HG02938 (cell line): ENCODE data around the gene C9orf78.

Source experiments
- ATAC-seq: cut with Tn5 transposase; IDR thresholded peaks from one replicate; pipeline ENCODE4 v1.9.1; 2021; ENCODE audit warnings: mild to moderate bottlenecking, moderate library complexity; ENCODE audit not compliant: unreplicated experiment

Gene C9orf78

DNA sequence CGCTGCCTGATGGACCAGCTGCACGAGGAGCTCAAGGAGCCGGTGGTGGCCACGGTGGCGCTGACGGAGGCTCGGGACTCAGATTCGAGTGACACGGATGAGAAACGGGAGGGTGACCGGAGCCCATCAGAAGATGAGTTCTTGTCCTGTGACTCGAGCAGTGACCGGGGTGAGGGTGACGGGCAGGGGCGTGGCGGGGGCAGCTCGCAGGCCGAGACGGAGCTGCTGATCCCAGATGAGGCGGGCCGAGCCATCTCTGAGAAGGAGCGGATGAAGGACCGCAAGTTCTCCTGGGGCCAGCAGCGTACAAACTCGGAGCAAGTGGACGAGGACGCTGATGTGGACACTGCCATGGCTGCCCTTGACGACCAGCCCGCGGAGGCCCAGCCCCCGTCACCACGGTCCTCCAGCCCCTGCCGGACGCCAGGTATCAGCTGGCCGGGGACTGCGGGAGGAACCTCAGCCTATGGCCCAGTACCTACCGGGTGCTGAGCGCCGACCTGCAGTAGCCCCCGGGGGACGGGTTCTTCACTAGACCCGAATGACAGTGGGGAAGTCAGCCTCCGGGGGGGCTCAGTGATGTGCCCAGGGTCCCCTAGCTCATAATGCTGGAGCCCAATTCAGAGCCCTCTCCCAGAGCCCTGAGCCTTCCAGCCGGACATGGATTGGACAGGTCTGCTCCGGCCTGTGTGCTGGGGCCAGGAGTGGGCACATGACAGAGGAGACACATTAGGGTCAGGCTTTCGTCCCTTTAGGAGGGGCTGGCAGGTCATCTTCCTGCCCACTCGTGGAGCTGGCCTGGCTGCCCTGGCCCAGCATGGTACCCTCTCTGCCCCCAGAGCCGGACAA lies 33.2 kb upstream of the C9orf78 start:
- ATAC-seq: no peak

DNA sequence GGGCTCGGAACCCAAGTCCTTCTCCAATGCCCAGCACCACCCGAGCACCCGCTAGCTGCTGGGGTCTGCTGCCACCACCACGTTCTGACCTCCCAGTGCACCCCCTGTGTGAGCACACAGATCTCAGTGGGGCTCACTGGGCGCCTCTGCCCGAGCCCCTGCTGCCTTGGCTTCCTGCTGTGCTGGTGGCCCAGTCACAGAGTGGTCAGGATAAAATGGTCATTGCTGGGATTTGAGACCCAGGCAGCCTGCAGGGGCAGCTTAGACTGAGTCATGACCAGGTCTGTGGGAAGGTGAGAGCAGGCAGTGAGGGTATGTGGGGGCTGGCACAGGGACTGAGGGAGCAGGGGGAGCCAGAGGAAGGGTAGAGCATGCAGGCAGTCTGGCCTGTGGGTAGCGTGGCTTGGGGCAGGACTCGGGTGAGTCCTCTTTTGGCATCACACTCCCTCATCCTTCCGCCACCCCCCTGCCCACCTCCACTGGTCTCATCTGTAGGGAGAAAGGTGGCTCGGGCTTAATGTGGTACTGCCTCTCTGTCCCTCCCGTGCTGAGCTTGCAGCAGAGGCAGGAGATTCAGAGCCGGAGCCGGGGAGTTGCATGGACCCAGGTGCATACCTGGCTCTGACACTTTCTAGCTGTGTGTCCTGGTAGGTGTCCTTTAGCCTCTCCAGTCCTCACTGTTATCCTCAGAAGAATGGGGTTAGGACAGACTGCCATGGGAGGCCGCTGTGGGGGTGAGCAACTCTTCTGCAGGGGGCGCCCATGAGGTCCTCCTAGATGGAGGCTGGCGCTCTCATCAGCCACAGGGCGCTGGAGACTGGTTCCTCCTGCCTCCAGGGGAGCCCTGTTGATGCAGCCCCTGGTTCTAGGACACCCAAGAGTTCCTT lies 32.3 kb upstream of the C9orf78 start:
- no peak for ATAC-seq

DNA sequence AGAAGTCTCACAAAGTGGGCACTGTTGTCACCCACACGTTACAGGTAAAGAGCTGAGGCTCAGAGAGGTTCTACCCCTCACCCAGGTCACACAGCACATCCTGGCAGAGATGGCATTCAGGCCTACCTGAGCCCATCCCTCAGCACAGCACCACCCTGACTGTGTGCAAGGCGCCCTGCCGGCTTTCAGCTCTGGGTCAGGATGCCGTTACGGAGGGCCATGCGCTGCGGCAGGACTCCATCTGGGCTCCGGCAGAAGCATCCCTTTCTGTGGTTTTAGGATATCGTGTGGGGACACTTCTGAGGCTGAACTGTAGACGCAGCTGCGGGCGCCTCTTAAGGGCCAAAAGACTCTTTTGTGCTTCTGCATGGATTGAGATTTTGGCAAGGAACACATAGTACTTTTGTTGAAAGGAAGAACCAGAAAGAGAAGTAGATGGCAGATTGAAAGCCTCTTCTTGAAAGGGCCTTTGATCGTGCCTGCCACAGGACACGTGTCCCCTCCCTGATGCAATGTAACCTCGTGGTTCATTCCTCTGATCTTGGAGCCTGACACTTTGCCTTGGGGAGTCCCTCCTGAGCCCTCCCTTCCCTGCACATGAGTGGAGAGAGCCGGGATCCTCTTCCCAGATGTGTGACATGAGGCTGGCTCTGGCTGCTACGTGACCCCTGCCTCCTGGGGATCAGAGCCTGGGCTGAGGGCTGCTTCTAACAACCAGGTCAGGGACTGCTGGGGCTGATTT lies 31.5 kb upstream of the C9orf78 start:
- no peak for ATAC-seq

DNA sequence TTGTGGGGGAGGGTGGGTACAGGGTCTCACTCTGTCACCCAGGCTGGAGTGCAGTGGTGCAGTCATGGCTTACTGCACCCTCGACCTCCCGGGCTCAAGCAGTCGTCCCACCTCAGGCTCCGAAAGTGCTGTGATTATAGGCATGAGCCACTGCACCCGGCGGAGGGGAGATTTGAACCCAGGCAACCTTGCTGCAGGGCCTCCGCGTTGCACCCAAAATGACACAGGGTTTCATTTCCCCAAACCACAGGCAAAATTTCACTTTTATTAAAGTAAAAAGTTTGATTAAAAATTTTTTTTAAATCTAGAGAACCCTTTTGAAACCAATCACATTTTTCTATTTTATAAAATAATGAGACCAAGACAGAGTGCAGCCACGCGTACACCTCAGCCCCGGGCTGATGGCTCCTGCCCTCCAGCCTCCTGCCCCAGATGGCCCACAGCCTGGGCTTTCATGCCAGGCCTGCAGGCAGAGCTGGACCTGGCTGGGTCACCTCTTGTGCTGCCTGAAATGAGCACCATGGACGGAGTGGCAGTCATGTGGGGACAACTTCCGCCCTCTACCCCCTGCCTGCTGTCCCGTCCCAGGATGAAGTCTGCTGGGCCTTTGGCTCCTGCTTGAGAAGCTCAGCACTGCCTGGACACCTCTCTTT lies 30.7 kb upstream of the C9orf78 start:
- no peak for ATAC-seq

DNA sequence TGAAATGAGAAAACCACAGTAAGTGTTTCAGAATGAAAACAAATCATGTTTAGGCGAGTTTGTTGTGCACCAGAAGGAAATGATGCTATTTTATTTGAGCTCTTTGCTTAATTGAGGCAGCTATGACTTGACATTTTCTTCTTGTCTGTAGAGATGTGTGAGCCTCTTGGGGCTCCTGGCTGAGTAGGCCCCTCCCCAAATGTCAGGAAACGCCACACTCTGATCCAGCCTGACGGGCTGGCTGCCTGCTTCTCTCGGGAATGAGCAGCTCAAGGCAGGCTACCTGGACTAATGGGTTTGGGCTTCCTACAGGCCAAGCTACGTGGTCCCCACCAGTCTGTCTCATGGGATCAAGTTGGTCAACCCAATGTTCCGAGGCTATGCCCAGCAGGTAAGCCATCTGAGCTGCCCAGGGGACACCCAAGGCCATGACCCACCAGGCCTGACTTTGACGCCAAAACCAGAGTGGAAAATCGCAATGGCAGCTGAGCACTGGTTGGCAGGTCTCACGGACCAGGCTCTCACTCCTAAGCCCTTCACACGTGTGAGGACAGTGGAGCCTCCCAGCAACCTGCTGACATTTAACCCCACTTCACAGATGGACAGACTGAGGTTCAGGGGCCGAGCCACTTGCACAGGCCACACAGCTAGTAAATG lies 30.0 kb upstream of the C9orf78 start:
- no peak for ATAC-seq

DNA sequence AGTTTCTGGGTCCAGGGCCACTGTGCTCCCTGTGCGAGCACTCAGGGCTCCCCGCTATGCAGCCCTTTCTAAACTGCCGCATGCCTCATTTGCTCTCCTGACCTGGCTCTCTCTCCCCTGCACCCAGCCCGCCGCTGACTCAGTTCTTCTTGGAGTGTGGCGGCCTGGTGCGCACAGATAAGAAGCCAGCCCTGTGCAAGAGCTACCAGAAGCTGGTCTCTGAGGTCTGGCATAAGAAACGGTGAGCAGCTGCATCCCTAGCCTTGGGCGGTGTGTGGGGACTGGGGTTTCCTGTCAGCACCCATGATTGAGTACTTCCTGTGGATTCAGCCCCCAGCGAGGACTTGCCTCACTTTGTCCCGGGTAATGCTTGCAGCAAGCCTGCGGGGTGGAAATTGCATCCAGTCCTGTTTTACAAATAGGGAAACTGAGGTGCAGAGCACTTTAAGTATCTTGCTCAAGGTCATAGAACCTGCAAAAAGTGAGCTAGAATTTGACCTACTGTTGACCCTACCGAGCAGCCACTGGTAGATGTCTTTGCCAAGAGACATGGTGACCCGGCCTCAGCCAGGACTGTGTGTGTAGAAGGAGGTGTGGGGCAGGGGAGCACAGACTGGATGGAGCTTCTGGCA lies 28.1 kb upstream of the C9orf78 start:
- ATAC-seq: no peak

DNA sequence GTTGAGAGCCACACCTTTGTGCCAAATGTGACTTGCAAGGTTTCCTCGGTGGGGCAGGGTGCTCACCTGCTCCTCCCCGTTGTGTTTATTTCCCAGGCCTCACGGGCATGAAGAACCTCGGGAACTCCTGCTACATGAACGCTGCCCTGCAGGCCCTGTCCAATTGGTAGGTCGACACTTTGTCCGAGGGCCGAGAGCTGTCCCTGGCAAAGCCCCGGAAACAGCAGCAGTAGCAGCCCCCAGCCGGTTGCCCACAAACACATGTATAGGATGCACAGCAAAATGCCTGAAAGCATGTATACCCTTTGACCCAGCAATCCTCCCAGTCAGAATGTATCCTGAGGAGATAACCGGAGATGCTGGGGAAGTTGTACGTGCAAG lies 26.4 kb upstream of the C9orf78 start:
- no peak for ATAC-seq

DNA sequence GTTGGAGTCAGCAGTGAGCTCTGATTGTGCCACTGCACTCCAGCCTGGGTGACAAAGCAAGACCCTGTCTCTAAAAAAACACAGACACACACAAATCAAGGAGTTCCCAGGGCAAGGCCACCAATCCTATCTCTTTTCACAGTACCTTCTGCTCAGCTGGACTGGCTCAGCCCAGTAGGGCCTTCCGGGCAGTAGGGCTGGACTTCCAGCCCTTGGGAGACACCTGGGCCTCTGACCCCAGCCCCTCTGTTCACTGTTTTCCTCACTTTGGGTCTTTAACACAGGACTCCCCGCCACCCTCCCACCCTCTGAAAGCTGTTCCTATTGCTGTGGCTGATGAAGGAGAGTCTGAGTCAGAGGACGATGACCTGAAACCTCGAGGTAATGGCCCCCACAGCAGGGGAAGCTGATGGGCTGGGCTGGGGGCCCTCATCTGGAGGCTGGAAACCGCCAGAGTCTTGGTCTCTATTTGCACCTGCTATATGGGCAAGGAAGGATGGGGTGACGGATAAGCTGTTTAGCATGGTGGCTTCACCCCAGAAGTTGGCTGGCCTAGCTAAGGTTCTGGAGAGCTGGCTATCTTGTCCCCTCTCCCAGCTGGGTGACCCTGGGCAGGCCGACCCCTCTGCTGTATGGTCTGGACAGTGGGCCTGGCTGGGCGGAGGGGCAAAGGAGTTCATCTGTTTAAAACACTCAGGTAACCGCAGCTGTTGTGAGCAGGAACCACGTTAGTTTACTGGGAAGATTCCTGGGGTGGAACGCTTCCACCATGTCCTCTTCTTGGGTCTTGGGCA lies 25.8 kb upstream of the C9orf78 start:
- no peak for ATAC-seq

DNA sequence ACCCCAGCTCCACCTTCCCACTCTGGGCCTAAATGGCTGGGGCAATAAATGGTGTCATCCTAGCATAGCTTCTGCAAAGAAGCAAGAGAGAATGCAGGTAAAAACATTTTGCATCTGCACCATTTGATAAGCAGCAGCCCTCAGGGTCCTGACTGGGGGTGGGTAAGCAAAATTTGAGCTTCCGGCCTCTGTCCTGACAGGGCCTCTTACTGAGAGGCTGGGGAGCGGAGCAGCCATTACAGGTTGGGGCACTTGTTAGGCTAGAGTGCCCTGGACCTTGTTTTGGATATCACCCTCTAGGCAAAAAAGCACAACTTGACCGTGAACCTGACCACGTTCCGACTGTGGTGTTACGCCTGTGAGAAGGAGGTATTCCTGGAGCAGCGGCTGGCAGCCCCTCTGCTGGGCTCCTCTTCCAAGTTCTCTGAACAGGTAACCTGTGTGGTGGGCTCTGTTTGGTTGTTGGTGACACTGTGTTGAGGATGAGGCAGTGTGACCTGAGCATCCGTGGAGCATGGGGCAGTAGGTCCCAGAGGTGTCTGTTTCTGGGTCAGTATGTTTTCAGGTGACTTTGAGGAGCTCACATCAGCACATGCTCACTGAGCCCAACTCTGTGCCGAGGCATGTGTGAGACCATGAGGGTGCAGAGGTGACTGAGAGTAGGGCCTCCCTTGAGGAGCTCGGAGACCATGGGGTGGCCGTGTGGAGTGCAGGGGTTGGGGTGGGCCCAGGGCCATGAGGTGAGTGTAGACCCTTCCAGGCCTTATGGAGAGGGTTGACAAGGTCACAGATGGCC lies 23.3 kb upstream of the C9orf78 start:
- ATAC-seq: no peak

DNA sequence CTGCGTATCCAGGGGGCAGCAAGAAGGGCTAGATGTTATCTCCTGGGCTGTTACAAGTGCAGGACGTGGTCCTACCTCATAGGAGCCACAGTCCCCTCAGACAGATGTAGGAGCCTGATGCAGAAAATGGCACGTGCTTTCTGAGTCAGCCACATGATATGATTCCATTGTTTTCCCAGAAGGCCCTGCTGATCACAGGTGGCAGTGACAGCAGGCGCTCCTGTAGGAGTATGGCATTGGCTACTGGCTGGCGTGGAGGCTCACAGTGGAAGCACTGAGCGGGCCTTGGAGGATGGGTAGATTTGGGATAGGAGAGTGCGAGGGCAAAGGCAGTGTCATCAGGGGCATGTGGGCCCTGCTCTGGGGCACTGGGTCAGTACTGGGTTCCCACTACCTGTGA lies 22.1 kb upstream of the C9orf78 start:
- no peak for ATAC-seq

DNA sequence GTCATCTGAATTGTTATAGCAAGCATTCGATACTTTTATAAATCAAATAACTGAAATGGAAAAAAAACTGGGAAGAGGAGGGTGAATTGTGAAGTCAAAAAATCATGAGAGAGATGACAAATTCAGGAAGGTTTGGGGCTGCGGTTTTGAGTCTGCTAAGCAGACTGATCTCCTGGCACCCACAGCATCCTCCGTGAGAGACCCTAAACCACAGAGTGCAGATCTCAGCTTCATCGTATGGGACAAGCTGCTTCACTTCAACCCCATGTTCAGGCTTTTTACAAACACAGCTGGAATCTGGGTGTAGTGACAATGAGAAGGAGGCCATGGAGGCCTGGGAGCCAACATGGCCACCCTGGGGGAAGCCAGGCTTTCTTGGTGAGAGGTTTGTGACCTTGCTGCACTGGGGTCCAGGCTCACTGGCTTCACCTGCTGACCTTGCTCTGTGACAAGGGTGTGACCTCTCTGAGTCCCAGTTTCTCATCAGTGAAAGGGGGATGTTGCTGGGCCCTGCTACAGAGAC lies 19.6 kb upstream of the C9orf78 start:
- ATAC-seq: no peak

DNA sequence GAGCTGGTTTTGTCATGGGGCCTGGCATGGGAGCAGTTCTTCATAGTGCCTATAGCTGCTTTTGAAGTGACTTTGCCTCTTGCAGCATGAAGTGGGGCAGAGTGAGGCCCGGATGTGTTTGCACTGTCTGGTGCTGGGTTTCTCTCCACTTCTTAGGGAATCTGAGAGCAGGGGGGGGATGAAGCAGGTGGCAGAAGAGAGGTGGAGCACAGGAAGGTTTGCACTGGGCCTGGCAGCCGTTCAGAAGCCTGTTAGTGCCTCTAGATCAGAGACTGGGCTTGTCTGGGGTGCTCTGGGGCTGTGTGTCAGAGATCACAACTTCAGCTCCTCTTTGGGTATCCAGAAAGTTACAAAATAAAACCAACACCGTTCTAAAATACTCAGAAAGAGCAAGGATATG lies 18.5 kb upstream of the C9orf78 start:
- no peak for ATAC-seq

DNA sequence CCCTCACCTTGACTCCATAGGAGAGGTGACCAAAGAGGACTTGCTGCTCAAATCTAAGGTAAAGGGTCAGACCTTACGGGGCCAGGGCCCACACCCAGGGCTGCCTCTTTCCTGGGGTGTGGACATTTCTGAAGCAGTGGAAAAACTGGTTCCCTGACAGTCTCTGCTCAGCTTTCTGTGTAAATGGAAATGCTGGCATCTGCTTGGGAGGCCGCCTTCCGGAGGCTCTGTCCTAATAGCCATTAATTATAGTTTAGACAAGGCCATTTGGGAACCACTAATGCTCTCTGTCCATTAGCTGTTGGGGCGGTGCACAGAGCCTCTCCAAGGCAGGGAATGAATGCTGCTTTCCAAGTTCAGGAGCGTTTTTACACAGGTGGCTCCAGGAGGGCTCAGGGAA lies 17.5 kb upstream of the C9orf78 start:
- no peak for ATAC-seq

DNA sequence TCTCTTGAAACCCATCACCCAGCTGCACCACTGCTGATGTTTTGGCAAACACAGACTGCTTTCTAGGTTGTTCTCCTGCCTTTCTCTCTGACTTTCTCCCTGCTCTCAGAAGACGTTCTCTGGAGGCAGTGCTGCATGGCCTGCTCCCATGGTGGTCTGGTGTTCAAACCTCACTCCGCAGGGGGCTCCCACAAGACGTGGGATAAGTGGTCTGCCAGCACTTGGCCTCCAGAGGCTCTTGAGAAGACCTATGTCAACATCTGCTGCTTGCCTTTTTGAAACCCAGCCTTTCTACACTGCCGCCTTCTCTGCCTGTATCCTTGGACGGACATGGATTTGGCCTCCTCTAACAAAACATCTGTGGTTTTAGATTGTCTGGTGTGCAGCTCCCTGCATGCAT lies 16.7 kb upstream of the C9orf78 start:
- no peak for ATAC-seq

DNA sequence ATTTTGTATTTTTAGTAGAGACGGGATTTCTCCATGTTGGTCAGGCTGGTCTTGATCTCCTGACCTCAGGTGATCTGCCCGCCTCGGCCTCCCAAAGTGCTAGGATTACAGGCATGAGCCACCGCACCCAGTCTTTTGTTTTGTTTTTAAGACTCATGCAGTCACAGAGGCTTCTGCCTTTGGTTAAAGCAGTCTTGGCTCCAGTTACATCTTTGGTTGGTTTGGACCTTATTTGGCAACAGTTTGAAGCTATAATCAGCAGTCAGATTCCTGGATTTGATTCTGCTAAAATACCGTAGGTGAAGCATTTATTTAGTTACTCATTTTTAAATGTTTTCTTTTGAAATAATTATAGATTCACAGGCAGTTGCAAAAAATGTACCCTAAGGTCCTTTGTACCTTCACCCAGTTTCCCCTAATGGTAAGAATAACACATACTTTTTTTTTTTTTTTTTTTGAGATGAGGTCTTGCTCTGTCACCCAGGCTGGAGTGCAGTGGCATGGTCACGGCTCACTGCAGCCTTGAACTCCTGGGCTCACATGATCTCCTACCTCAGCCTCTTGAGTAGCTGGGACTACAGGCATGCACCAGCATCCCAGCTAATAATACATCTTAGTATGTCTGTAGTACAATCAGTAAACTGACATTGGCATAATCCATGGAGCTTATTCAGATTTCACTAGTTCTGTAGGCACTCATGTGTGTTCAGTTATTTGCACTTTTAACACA lies 15.9 kb upstream of the C9orf78 start:
- ATAC-seq: no peak

DNA sequence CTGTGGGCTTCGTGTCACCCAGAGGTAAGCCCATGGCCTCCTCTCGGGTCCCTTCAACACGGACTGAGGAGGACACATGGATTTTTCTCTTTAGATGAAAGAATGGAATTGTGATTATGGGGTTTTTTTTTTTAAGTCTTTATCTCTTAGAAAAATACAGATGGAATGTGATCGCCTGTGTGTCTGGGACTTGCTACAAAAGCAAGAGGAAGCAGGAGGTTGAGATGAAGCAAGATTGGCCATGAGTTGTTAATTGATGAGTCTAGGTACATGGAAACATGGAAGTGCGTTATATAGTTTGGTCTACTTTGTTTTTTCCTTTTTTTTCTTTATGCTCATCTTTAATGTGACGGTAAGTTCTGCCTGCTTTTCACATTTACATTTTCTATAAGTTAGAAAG lies 14.8 kb upstream of the C9orf78 start:
- no peak for ATAC-seq

DNA sequence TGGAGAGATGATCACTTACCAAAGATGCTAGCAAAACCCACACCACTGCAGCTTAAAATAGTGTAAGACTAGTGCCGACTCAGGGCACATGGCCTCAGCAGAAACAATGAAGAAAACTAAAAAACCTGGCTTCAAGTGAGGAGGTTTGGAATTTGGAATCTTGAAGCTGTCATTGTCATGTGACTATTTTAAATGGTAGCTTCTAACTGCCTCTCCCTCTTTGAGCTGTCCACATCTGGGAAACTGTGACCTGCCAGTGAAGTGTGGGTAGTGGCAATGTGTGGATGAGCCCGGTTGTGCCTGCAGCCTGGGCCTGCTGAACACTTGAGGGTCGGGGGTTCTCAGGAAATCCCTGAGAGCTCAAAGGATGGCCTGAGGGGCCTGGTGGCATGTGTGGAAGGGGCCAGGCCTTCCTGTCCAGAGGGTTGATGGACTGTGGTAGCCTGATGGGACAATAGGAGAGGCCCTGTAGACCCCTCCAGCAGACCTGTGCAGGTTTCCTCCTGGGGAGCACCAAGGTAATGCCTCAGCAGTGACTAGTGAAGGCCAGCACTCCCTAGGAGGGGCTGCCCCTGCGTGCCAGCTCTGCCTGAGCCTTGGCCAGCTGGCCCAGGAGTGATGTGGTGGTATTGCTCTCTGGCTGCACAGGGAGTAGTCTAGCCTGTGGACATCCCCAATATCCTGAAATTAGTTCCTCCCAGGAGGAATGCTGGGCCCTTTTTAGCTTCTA lies 13.8 kb upstream of the C9orf78 start:
- no peak for ATAC-seq
